PC-3 (cell line): ENCODE results near the gene DYNLT4. TPM values are rescaled to one million over a fixed set of nuclear protein-coding genes. Genes with fewer than 3 reads are reported as not detected.

Experiments used
- ATAC-seq: fragments of 200-7000 bp; cut with Tn5 transposase; 2 replicates; pipeline ENCODE4 v1.9.1; 2020; ENCODE audit warnings: mild to moderate bottlenecking, moderate library complexity
- BruUV-seq: library from RNA; stranded (reverse); fragments of 400-500 nt; replicated peaks from 2 replicates; lab custom pipeline; 2021; lab: Mats Ljungman, UMichigan
- CTCF ChIA-PET: fragments of 300-600 bp; sonication (Branson Sonifier 250); formaldehyde crosslinking; loops from one replicate; lab custom pipeline; 2022; ENCODE audit warnings: antibody characterized with exemption; lab: Charles Lee
- POLR2A ChIA-PET: fragments of 300-600 bp; sonication (Branson Sonifier 250); formaldehyde crosslinking; loops from one replicate; lab custom pipeline; 2022; ENCODE audit warnings: antibody characterized with exemption; ENCODE audit not compliant: unreplicated experiment; lab: Charles Lee
- DNase-seq: peaks from one replicate; pipeline ENCODE4 v3.0.0-alpha.2; 2015
- H2AFZ ChIP-seq: fragments of 300-600 bp; sonication (generic); 2 replicates; pipeline ENCODE4 v1.6.0; 2016; ENCODE audit warnings: antibody characterized with exemption, low read length
- H3F3A ChIP-seq: fragments of 300-600 bp; sonication (generic); one replicate; pipeline ENCODE4 v1.6.0; 2017; ENCODE audit warnings: antibody characterized with exemption, low read length, control low read depth, mild to moderate bottlenecking; ENCODE audit not compliant: unreplicated experiment
- H3K27ac ChIP-seq: fragments of 300-600 bp; sonication (generic); 2 replicates; pipeline ENCODE4 v1.5.1; 2016; ENCODE audit warnings: mild to moderate bottlenecking, low read length
- H3K27me3 ChIP-seq: fragments of 300-600 bp; sonication (generic); 2 replicates; pipeline ENCODE4 v1.6.1; 2016; ENCODE audit warnings: low read length, mixed read lengths
- H3K36me3 ChIP-seq: fragments of 300-600 bp; sonication (generic); 2 replicates; pipeline ENCODE4 v1.6.1; 2016; ENCODE audit warnings: low read depth, mixed run types, low read length, mixed read lengths
- H3K4me1 ChIP-seq: fragments of 300-600 bp; sonication (generic); 2 replicates; pipeline ENCODE4 v1.5.1; 2016; ENCODE audit warnings: low read length; ENCODE audit not compliant: insufficient read depth
- H3K4me2 ChIP-seq: fragments of 300-600 bp; sonication (generic); 2 replicates; pipeline ENCODE4 v1.6.0; 2016; ENCODE audit warnings: low read length
- H3K4me3 ChIP-seq: fragments of 300-600 bp; sonication (generic); 2 replicates; pipeline ENCODE4 v1.5.1; 2016; ENCODE audit warnings: mild to moderate bottlenecking, low read length, mixed read lengths
- H3K79me2 ChIP-seq: fragments of 300-600 bp; sonication (generic); 2 replicates; pipeline ENCODE4 v1.6.1; 2017; ENCODE audit warnings: low read length, mixed read lengths
- H3K9ac ChIP-seq: fragments of 300-600 bp; sonication (generic); 2 replicates; pipeline ENCODE4 v1.6.0; 2016; ENCODE audit warnings: mild to moderate bottlenecking, low read length
- H3K9me2 ChIP-seq: fragments of 300-600 bp; sonication (generic); replicated peaks from 2 replicates; pipeline ENCODE4 v1.6.1; 2016; ENCODE audit warnings: mixed run types, low read length, mixed read lengths
- H3K9me3 ChIP-seq: fragments of 300-600 bp; sonication (generic); 2 replicates; pipeline ENCODE4 v1.6.1; 2016; ENCODE audit warnings: low read length, mixed read lengths
- H4K20me1 ChIP-seq: fragments of 300-600 bp; sonication (generic); 2 replicates; pipeline ENCODE4 v1.6.1; 2016; ENCODE audit warnings: low read length, mixed read lengths
- CTCF ChIP-seq: fragments of 300-600 bp; sonication (generic); conservative IDR thresholded peaks from 2 replicates; pipeline ENCODE4 v1.5.1; 2017; ENCODE audit warnings: antibody characterized with exemption, low read depth, mild to moderate bottlenecking, low read length
- EZH2 ChIP-seq: fragments of 300-600 bp; sonication (generic); IDR thresholded peaks from one replicate; pipeline ENCODE4 v1.6.1; 2017; ENCODE audit warnings: antibody characterized with exemption, mild to moderate bottlenecking, low read length; ENCODE audit not compliant: unreplicated experiment
- EZH2phosphoT487 ChIP-seq: fragments of 300-600 bp; sonication (generic); IDR thresholded peaks from 2 replicates; pipeline ENCODE4 v1.6.1; 2018; ENCODE audit warnings: mild to moderate bottlenecking, antibody characterized with exemption, low read length, borderline replicate concordance
- intact Hi-C: fragments of 100-400 bp; cut with micrococcal nuclease; formaldehyde crosslinking; loops from 2 replicates; pipeline ENCODE4 v1.9.0; 2023
- total RNA-seq: library from RNA; depleted of rRNA; stranded (reverse); fragments of >200 nt; gene quantifications from 2 replicates; pipeline ENCODE4 v1.2.3, GENCODE V29; 2014

The DYNLT4 gene
- total RNA-seq, 1 experiment from 2014 or later = 3.4 TPM

GRCh38 chr1:44835738-44836675, 28.9 kb upstream of the DYNLT4 start:
- no TSS peak for BruUV-seq
- Histone ChIP-seq H3F3A (no peaks in the 10 kb centered on the region), H3K9me2 (no peaks in the 10 kb centered on the region), H3K9ac (no peak overlapping the region), H3K36me3 (no peaks in the 10 kb centered on the region), H3K79me2 (no peaks in the 10 kb centered on the region), H4K20me1 (no peaks in the 10 kb centered on the region), H3K27me3 (no peaks in the 10 kb centered on the region), H3K9me3 (no peaks in the 10 kb centered on the region), H2AFZ (peak overlapping the region; percentile 49), H3K4me1 (no peaks in the 10 kb centered on the region), H3K27ac (no peak overlapping the region), H3K4me2 (no peak overlapping the region), H3K4me3 (no peak overlapping the region)
- intact Hi-C loops = loop anchor here (1.0 to 10.0 kb wide), 4 partner anchors 44 to 464 kb away; partner anchors contain the start of gene UROD
- peak; percentile 85 for DNase-seq
- ATAC-seq = peak; percentile 93
- ChIA-PET POLR2A (no interaction called here), CTCF (interaction anchor here (0.6 kb wide), 1 partner anchor 646 kb away, joined by 5 read pairs; no protein-coding TSS in a partner anchor)
- TF ChIP-seq CTCF = peak; percentile 91
- TF ChIP-seq EZH2phosphoT487 = no peak

GRCh38 chr1:44834328-44834727, 27.2 kb upstream of the DYNLT4 start:
- Histone ChIP-seq H3F3A (no peaks in the 10 kb centered on the region), H3K79me2 (no peaks in the 10 kb centered on the region), H3K9me2 (no peaks in the 10 kb centered on the region), H3K27me3 (no peaks in the 10 kb centered on the region), H3K4me2 (no peak overlapping the region), H3K9ac (no peak overlapping the region), H3K36me3 (no peaks in the 10 kb centered on the region), H3K9me3 (no peaks in the 10 kb centered on the region), H3K27ac (no peak overlapping the region), H3K4me1 (no peaks in the 10 kb centered on the region), H3K4me3 (no peak overlapping the region), H4K20me1 (no peaks in the 10 kb centered on the region), H2AFZ (no peak overlapping the region)
- intact Hi-C loops = loop anchor here (10.0 kb wide), 1 partner anchor 90 kb away; no protein-coding TSS in a partner anchor
- DNase-seq (no peak), ATAC-seq (no peak)
- no TSS peak for BruUV-seq
- ChIA-PET POLR2A (no interaction called here), CTCF (no interaction called here)
- TF ChIP-seq EZH2 (no peak), CTCF (no peak)
